PC-9 (cell line): ENCODE data around the gene MAFF.

Experiments
- CTCF ChIP-seq: fragments of 200-600 bp; sonication (generic); conservative IDR thresholded peaks from 2 replicates; pipeline ENCODE4 v1.6.1; 2017; ENCODE audit warnings: mixed run types, antibody characterized with exemption, mild to moderate bottlenecking, moderate library complexity
- EZH2 ChIP-seq: fragments of 200-600 bp; sonication (generic); IDR thresholded peaks from 2 replicates; pipeline ENCODE4 v1.8.0; 2017; ENCODE audit warnings: antibody characterized with exemption, low read depth

- TF ChIP-seq CTCF (no peak), EZH2 (no peak)
Measured at GRCh38 chr22:38174626-38175025, 27.2 kb upstream of the MAFF start.
